CD4-positive, alpha-beta T cell treated with Interleukin-1 beta for 1 hour (primary cell): ENCODE data around the gene ANXA4.
"Not testable (repeated sequence)": the region's sequence is repeated elsewhere in the genome, so short reads cannot be mapped to it uniquely, and the experiment has no call there.

Experiments
- DNase-seq, 2 donors: peaks; one replicate each; pipeline ENCODE4 v3.0.0-alpha.2; 2020 to 2022

Gene ANXA4

DNA sequence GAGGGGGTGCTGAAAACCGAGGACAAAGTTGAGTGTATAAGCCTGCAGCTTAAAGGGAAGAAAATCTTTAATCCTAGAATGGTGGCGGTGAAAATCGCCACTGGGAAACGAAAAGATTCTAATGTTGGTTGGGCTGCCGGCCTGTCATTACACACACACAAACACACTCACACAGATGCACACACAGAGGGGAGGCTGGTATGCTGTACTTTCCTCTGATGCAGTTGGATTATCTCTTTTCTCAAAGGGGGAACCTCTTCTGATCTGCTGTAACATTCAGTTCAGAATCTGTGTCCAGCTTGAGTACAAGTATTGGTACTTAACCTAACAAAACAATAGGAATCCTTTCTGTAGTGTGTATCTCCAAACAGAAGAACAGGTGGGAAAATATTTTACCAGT is 39.0 kb downstream of the ANXA4 start:
- no peak for DNase-seq

DNA sequence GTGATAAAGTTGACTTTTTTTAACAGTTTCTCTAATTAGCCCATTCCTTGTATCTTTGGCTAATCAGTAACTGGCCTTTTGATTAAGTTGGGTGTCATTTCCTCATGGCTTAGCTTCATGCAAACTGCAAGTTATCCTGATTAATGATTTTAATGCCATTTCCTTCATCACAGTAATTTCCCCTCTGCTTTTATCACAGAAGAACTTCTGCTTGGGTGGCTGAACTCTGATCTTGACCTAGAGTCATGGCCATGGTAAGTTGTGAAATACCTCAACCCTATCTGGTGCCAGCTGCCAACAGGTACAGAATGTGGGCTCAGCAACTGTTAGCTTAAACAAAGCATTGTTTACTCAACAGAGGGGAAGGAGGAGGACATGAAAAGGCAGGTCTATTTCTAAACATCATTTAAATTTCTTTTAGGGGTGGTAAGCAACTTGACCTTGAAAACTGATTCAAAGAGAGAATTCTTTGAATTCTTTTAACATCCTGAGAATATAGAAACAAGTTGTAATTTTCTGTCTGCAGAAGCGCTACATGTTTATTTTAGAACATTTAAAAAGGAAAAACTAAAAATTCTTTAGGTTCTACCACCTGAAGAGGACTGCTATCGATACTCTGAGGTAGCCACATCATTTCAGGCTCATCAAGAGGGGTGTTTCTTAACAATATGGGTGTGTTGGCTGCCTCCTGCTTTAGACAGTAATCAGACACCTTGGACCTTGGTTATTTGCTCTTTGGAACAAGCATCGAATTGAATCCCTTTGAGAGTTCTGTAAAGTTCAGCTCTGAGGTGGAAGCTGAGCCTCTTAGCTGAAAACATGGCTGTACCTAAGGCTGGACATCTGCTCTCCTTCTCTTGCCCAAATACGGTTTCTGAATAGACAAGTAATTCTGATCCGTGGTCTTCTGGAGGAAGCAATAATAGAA is 39.7 kb downstream of the ANXA4 start:
- no peak for DNase-seq

DNA sequence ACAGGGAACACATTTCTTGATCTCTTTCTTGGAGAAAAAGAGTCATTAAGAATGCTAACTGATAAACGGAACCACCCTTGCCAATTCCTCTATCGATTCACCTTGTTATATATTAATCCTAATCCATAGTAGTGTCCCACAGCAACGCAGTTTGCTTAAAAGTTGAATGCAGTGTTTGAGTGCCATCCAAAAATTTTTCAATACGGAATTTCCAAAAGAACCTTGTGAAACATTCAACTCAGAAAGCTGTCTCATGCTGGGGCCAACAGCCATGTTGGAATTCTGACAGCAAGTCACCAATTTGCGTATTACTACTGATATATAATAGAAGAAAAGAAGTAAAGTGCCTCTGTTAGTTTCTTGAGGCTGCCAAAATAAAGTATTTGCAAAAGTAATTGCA is 42.3 kb downstream of the ANXA4 start:
- no peak for DNase-seq

DNA sequence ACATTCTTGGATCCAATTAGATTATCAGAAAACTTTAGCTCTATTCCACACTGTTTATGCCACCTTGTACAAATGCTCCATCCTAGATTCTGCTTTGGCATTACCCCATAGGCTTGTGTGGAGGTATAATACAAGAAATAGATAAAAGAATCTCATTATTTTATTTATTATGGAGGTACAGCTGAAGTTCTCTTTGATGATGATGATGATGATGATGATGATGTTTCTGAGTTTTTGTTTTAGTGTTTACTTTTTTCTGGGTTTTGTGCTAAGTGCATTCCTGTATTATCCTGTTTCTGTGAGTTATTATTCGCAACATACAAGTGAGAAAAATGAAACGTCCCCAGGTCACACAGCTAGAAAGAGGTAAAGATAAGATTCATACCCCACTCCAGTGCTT is 43.4 kb downstream of the ANXA4 start:
- no peak for DNase-seq

DNA sequence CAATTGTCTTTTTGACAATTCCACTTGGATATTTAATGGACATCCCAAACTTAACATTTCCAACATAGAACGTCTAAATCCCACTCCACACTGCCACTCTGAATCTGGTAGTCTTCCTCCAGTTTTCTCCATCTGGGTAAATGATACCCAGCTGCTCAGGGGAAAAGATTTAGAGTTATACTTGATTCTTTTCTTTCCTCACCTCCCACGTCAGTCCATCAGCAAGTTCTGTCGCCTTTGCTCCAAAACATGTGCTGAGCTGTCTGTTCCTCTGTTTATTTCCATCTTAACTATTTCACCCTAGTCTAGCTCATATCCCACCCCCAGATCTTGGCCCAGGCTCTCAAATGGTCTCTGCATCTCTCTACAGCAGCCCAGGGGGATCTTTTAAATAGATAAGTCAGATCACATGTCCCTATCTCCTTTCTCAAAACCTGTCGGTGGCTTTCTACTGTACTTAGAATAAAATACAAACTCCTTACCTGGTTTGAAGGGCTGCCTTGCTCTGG is 44.2 kb downstream of the ANXA4 start:
- DNase-seq: no peak

DNA sequence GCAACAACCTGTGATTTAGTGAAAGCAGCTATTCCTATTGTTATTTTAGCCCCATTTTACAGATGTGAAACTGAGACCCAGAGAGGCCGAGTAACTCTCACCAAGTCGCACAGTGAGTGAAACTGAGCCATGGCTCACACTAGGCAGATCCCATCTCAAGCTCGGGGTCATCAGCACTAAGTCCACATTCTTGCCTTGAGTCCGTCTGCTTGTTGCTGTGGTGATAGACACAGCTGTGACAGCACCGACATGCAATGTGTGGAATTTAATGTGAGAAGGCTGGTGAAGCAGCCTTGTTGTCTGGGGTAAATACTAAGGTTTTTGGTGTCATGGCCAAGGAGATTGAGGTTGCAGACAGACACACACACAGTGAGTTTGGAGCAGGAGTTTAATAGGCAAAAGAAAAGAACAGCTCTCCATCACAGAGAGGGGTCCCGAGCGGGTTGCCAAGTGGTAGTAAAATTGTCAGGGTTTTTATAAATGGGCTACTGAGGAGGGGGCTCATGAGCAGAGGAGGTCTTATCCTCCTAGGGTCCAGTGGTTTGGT is 47.3 kb downstream of the ANXA4 start:
- DNase-seq: no peak

DNA sequence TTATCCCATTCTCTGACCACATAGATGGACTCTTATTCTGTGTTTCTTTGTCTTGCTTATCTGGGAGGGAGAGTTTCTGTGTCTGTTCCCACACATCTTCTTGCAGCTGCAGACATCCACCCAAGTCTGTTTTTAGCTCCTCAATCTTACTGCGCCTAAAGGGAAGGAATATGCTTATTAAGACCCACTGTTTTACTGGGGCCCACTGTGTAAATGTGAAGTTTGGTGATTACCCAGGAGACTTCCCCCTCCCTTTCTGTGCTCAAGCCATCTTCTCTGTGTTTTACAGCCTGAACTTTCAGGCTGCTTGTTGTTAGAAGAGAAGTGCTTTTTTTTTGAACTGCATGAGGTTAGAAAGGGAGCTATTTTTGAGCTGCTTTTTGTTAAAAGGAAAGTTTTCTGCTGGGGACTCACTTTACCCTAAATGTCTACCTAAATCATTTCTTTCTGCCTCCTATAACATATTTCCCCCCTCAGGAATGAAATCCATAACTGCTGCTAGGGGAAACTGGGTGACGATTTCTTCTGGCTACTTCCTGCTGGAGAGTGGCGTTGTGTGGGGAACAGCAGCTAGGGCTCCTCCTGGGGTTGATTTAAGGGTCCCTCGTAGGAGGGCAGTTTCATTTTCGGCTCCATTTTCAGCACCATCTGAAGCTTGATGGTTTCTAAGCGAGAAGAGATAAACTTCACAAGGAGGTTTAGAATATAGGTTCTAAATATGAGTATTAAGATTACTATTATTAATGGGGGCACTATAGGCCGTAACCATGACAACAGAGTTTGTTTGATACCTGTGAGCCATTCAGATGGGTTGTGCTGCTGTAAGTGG is 48.1 kb downstream of the ANXA4 start:
- DNase-seq: no peak

DNA sequence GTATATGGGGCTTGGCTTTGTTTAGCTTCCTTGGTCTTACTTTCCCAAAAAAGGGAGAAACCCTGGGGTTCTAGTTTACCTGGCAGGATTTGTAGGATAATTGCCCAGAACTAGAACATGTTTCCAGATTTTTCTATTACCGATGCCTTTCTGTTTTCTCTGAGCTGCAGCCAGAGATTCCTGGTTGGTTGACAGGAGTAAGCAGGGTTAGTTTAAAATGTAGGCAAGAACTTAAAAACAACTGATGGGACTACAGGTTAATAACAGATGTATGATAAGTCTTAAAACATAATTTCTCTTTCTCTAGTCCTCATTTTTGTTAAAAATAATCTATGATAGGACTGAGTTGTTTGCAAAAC is 48.6 kb downstream of the ANXA4 start:
- no peak for DNase-seq

DNA sequence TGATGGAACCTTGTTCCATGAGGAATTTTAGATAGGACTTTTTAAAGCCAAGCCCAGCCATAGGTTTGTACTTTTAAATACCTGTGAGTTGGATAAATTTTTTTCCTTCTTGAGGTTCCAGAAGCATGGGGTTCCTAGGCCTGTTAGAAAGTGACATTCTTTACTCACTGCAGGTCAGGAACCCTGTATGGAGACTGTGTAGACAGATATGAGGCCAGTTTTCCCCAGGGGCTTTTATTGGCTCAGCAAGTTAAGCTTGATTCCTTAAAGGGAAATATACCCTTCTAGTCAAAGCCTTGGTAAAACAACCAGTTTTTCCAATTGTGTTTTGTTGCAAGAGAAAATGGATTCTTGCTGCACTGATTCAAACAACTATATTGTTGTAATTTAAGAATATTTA is 49.1 kb downstream of the ANXA4 start:
- no peak for DNase-seq

DNA sequence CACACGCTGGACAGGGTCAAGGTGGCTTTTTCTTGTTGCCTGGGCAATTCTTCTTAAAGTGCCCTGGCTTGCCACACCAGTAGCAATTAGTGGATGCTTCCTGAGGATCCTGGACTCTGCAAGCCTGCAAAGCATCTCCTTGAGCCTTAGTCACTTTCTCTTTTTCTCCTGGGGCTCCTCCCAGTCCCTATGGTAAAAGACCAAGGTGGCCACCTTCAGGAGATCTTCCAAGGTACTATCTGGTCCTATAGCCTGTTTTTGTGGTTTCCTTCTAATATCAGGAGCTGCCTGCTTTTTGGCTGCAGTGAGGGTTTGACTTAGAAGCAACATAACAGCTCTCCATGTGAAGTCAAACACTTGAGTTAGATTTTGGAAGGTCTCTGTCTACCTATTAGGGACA is 54.2 kb downstream of the ANXA4 start:
- no peak for DNase-seq

DNA sequence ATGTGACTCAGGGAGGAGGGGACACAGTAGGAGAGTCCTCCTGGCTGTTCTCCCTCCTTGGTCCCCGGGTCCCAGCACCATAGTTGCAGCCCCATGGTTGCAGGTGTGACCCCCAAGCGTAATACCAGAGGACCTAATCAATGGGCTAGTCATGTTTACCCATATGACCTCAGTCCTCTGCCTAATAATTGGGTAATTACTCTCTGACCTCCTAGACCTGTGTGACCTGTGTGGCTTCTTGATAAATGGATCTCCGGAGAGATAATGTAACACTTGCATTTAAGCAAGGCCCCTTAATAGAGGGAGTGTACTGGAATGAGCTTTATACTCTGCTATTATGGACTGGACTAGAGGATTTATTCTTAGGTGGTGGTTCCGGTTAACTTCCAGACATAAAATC is 55.3 kb downstream of the ANXA4 start:
- DNase-seq: no peak

DNA sequence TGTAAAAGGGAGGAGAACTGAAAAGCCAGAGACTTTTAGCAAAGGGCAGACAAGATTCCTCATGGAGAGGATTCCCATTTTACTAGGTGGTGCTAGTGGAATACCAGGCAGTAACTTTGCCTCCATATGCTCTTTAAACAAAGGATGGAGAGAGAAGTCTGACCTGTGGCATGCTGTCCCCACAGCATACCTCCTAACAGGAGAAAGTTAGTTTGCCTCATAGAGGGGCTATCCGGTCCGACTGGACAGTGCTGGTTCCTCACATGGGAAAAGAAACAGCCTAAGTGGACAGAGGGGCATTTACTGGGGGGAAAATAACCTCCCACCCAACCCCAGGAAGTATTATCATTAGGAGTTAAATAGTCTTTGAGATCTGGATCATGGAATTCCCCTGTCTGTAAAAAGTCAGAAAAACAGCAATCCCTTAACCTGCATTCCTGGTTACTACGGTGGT is 55.9 kb downstream of the ANXA4 start:
- DNase-seq: no peak

DNA sequence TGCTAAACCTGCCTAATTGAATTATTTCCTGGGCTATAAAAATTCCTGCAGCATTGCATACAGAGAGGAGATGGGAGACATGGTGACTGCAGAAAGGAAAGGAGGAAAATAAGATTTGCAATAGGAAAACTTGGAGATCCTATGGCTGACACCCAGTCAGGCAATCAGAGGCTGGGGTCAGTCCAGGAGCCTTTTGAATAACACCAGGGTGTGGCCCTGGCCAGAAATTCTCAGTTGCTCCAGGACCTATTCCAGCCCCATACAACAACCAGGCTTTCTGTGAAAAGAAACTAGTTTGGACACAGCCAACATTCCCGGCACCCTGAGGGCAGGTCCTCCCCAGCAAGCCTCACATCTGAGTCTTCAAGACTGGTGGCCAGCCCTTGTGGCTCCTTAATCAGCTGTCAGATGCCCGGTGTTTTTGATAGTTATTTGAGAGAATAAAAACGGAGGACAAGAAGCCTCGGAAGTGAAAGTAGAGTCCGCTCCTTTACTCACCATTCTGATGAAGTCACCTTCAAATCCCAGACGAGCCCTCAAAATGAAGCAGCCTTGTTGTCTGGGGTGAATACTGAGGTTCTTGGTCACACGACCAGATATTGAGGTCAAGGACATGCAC is 56.5 kb downstream of the ANXA4 start:
- DNase-seq: no peak

DNA sequence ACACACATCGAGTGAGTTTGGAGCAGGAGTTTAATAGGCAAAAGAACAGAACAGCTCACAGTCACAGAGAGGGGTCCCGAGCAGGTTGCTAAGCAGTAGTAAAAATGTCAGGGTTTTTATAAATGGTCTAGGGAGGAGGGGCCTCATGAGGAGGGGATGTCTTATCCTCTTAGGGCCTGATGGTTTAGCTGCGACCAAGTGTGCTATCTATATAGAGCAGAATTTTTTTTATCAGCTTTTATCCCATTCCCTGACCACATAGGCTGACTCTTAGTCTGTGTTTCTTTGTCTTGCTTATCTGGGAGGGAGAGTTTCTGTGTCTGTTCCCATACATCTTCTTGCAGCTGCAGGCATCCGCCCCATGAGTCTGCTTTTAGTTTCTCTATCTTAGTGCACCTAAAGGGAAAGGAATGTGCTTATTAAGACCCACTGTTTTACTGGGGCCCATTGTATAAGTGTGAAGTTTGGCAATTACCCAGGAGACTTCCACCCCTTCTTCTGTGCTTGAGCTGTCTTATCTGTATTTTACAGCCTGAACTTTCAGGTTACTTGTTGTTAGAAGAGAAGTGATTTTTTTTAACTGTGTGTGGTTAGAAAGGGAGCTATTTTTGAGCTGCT is 57.1 kb downstream of the ANXA4 start:
- DNase-seq: no peak

DNA sequence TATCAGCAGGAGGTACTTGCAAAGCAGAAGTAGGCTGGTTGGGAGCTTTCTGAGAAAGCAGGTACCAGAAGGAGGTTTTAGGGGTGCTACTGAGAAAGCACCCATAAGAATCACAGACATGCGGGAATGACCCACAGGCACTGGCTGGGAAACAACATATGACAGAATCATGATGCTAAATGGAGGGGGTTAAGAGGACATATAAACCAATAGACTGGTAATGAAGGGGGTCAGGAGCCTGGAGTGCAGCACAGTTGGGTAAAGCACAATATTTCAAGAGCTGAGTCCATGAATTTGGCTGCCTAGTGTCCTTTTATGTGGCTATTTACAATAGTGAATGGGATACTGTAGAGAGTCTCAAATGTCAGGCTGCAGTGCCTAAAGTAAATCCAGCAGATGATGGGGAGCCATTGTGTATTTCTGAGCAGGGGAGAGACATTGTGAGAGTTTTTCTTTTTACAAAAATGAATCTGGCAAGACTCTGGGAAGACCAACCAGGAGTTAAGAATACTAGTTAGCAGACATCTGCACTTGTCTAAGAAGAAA is 59.9 kb downstream of the ANXA4 start:
- DNase-seq: no peak

DNA sequence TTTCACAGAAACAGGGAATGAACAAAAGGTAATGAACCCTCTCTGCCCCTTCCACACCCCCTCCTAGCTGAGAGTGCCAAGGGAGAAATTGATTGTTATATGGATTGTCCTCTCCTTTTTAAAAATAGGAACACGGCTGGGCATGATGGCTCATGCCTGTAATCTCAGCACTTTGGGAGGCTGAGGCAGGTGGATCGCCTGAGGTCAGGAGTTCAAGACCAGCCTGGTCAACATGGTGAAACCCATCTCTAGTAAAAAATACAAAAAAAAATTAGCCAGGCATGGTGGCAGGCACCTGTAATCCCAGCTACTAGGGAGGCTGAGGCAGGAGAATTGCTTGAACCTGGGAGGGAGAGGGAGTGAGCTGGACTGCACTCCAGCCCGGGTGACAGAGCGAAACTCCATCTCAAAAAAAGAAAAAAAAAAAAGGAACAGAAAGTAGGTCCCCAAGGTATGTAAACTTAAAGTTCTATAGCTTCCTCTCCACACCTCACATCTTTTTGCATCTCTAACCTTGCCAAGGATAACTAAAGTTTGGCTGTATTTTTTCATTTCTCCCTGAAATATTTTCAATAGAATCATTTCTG is 60.9 kb downstream of the ANXA4 start:
- DNase-seq: not testable (repeated sequence)

DNA sequence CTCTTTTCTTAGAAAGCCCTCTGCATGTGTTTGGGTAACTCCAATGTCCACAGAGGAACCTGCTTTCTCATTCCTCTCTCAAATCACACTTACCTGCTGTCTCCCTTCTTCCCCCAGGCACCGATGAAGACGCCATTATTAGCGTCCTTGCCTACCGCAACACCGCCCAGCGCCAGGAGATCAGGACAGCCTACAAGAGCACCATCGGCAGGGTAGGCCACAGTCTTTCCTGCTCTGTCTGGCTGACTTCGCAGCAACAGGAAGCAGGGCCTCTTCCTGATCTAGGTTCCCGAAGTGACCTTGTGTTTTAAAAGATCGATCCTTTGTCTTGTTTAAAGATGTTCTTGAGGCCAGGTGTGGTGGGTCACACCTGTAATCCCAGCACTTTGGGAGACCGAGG is 62.5 kb downstream of the ANXA4 start:
- DNase-seq: no peak

DNA sequence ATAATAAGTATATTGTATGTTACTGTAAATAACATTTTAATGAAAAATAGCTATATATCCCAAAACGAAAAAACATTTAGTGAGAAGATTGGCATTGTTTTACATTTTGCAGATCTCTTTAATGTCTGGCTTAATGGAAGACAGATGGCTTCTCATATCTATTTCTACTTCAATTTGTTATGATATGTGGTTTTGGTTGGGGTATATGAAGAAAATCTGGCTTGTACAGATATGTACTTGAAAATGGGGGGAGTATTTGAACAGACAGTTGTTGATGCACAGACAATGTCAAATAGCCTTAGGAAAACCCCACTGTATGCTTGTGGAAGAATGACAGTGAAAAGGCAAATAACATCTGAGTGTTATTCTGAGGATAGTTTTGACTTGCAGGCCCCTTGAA is 64.0 kb downstream of the ANXA4 start:
- no peak for DNase-seq

DNA sequence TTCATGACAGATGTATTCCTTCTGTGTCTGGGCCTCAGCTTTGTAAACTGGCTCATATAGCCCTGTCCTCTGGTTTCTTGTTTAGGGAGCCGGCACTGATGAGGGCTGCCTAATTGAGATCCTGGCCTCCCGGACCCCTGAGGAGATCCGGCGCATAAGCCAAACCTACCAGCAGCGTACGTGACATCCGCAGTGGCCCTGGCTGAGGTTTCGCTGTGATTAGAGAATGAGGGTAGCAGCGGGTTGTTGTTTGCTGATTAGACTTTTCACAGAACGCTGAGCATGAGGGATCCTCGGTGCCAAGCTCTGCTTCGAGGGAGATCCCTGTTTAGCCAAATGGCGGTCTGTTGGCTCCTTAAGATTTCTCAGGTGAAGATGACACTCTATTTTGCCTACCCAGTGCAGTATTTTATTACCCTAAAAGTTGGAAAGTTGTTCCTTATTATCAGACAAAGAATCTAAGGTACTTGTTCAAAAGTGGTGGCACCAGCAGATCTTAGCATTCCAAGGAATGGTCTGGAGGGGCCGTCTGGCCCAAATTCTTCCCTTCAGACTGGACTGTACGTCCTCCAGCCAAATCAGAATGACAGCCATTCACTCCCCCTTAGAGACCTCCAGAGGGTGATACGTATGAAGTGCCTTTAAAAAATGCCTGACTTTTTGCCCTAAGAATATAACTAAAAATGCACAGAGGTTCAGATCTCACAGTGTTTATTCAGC is 66.0 kb downstream of the ANXA4 start:
- no peak for DNase-seq

DNA sequence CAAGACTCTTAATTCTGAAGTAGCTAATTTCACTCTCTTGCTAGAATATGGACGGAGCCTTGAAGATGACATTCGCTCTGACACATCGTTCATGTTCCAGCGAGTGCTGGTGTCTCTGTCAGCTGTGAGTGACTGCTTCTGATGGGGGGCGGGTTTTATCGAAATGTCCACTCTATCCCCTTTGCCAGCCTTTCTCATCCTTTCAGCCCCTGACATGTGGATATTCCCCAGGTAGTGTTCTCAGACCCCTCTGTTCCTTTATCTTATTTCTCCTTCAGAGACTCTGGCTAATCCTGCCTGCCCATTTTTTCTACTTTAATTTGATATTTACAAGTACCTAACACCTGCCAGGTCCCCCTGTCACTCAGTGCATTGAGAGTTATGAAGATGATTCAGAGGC is 68.6 kb downstream of the ANXA4 start:
- no peak for DNase-seq

DNA sequence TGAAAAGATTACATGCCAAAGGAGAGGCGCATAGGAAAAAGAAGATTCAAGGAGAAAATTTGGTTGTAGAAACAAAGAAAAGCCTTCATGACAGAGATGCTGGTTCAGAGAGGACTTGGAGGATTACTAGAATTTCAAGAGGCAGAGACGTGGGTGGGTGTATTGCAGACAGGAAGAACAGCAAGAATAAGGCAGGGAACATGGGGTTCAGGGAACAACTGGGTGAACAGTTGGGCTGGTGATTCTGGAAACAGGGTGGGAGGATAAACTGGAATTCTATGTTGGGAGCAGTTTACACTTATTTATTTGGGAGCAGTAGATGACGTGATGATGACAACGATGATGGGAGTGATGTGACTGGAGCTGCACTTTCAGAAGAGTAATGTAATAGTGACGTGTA is 69.1 kb downstream of the ANXA4 start:
- DNase-seq: no peak
